NOMO-1 treated with DMSO at 0.1 percent for 48 hours (cell line): ENCODE data around the gene NUP205.
A peak's percentile ranks its signal among the peaks of the same experiment; 100 is the strongest.
"Not testable (repeated sequence)": the region's sequence is repeated elsewhere in the genome, so short reads cannot be mapped to it uniquely, and the experiment has no call there.

Experiments
- DNase-seq: peaks from one replicate; lab custom pipeline; 2025; ENCODE audit not compliant: unreplicated experiment; lab: John Stamatoyannopoulos, UW

NUP205 gene

GRCh38 chr7:135620447-135620846 is 62.7 kb downstream of the NUP205 start:
- DNase-seq, result no peak

GRCh38 chr7:135620980-135621850 is 63.5 kb downstream of the NUP205 start:
- peak; percentile 7 for DNase-seq

- DNase-seq, result no peak
These were observed 76.6 kb downstream of the NUP205 start for GRCh38 chr7:135634191-135634878.

DNA sequence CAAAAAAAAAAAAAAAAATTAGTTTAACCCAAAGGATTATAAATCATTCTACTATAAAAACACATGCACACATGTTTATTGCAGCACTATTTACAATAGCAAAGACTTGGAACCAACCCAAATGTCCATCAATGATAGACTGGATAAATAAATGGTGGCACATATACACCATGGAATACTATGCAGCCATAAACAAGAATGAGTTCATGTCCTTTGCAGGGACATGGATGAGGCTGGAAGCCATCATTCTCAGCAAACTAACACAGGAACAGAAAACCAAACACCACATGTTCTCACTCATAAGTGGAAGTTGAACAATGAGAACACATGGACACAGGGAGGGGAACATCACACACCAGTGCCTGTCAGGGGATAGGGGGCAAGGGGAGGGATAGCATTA is 82.0 kb downstream of the NUP205 start:
- not testable (repeated sequence) for DNase-seq

DNA sequence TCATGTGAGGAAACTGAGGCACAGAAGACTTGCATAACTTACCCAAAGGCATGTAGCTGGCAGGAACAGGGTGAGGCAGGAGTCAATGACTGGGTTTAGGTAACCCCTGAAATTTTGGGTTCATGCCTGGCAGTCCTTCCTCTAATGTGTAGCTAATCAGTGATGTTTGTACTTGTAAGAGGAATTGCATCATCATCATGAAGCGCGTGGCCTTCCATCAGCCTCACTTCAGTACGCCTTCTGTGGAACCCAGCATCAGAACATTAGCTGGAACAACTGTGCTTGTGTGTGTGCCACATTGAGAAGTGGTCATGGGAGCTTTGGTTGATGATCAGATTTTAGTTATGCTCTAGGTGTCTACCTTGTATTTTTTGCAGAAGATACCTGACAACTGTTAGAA is 86.4 kb downstream of the NUP205 start:
- no peak for DNase-seq

GRCh38 chr7:135644729-135645128 is 87.0 kb downstream of the NUP205 start:
- no peak for DNase-seq

GRCh38 chr7:135645296-135645904 is 87.7 kb downstream of the NUP205 start:
- no peak for DNase-seq

DNA sequence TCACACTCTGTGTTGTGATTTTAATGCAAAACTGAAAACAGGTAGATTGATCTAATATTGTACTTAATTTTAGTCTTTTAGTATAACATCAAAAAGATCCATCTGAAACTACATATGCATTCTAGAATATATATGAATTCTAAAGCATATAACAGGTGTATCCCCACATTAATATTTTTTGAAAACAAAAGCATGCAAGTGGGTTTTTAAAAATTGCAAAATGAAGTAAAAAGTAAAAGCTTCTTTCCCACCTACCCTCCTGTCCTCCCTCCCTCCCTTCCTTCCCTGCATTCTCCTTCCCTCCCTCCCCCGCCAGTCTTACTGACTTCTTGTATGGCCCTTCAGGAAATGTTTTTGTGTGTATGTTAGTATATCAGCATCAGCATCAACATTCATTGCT is 90.0 kb downstream of the NUP205 start:
- no peak for DNase-seq

GRCh38 chr7:135648235-135648634 is 90.5 kb downstream of the NUP205 start:
- no peak for DNase-seq

GRCh38 chr7:135650831-135651573 is 93.3 kb downstream of the NUP205 start:
- no peak for DNase-seq

- DNase-seq, result no peak
These were observed 95.8 kb downstream of the NUP205 start for GRCh38 chr7:135653340-135654080.

DNA sequence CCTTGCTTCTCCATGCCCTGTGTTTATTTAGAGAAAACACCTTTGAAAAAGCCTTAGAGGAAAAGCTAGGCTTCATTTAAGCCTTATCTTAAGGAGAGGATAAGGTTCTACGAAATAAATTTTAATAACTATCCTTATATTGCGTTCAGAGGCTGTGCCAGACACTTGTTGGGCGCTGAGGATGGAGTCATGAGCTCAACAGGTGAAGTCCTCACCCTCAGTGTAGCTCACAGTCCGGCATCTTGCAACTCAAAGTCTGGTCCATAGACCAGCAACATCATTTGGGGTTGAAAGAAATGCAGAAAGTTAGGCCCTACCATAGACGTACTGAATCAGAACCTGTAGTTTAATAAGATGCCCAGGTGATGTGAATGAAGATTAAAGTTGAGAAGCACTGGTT is 100.8 kb downstream of the NUP205 start:
- DNase-seq, result no peak

DNA sequence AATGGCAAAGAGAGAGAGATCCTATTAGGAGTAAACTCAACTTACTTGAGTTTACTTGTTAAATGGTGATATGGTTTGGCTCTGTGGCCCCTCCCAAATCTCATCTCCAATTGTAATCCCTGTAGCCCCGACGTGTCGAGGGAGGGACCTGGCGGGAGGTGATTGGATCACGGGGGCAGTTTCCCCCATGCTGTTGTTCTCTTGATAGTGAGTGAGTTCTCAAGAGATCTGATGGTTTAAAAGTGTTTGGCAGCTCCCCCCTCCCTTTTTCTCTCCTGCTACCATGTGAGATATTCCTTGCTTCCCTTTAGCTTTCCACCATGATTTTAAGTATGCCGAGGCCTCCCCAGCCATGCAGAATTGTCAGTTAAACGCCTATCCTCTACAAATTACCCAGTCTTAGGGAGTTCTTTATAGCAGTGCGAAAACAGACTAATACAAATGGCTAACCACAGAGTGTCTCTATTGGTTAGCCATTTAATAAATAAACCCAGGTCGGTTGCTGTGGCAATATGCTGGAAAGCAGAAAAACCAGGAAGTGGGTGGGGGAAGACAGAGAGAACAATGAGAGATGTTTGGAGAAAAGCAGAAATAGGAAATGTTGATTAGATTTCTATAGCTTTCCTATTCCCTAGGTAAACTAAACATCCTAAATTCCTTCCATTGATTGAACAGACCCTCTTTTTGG is 101.6 kb downstream of the NUP205 start:
- peak; percentile 20 for DNase-seq

DNA sequence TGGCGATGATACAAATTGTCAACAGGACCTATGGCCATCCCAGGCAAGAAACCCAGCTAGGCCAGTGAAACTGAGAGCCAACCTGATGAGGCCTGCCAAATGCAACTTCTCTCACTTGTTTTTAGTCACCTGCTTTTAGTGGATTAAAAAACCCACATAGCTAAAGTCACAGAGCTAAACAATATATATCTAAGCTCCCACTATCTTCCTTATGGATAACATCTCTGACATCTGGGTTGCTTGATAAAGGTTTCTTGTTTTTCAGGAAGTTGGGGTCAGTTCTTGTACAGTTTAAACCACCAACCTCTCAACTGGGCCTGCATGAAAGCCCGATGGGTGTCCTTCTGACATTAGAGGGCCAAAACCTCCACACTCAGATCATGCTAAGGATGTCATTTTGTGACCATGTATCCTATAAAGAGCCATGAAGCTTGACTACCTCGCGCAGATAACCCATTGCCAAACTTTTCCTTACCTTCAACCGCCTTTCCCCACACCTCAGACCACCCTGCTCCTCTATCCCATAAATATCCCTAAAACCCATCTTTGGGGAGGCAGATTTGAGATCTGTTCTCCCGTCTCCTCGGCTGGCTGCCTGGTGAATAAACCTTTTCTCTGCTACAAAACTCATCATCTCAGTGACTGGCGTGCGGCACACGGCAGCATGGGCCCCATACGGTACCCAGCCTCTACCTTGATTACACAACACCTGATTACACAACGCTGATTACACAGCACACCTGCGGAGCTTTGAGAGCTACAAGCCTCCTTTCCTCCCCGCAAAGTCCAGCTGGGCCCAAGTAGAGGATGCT is 103.8 kb downstream of the NUP205 start:
- no peak for DNase-seq

DNA sequence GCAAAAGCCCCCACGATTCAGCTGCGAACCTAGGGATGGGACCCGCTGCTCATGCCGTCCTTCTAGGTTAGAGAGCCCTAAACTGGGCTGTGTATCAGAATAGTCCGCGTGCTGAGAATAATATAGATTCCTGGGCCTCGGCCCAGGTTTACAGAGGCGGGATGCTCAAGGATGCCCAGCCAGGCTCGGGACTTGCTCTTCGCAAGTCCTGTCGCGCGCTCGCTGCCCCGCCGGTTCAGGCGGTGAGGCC is 104.3 kb downstream of the NUP205 start:
- DNase-seq, result no peak

GRCh38 chr7:135662373-135663114 is 104.8 kb downstream of the NUP205 start, which contains the start of gene STMP1:
Gene STMP1 (plus strand): TSS chr7:135662514.
- DNase-seq, result peak; percentile 66

DNA sequence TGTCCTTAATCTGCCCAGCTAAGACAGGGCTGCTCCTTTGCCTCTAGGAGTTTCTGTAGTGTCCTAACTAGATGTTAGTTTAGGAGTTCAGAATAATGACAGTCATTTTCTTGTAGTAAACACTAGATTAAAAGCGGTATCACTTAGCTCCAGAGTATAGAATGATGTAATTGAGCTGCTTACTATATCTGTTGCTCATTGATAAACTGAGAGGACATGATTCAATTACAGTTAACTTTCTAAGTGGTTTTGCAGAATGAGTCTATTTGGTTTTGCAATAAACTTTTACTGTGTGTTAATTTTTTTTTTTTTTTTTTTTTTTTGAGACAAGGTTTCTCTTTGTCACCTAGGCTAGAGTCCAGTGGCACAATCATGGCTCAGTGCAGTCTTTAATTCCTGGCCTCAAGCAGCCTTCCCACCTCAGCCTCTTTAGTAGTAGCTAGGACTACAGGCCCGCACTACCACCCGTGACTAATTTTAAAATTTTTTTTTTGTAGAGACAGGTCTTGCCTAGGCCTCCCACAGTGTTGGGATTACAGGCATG is 106.4 kb downstream of the NUP205 start:
- no peak for DNase-seq

GRCh38 chr7:135665042-135665441 is 107.3 kb downstream of the NUP205 start:
- DNase-seq, result no peak
